Fibroblast of the aortic adventitia (primary cell): Measurements from ENCODE around the gene CAVIN1. TPM values are rescaled to one million over a fixed set of nuclear protein-coding genes. Genes with fewer than 3 reads are reported as not detected.
"Not testable (repeated sequence)": the region's sequence is repeated elsewhere in the genome, so short reads cannot be mapped to it uniquely, and the experiment has no call there.

Experiments
- DNase-seq: peaks from one replicate; pipeline ENCODE4 v3.0.0-alpha.2; 2010; ENCODE audit warnings: low read depth
- H3K4me3 ChIP-seq: 2 replicates; pipeline ENCODE4 v1.5.1; 2011; ENCODE audit warnings: low read depth, mild to moderate bottlenecking, control low read depth, low read length, moderate library complexity
- CTCF ChIP-seq: IDR thresholded peaks from 2 replicates; pipeline ENCODE4 v1.5.1; 2011; ENCODE audit warnings: mild to moderate bottlenecking, low read length, control low read depth, inconsistent platforms; ENCODE audit not compliant: insufficient read depth
- total RNA-seq: library from RNA; depleted of rRNA; stranded (reverse); fragments of >200 nt; gene quantifications from 2 replicates; pipeline ENCODE4 v1.2.3, GENCODE V29; 2012; ENCODE audit warnings: low replicate concordance

Gene CAVIN1
- total RNA-seq, 1 donor, result 721 TPM

- TF ChIP-seq CTCF, result no peak
- no peak overlapping the region for H3K4me3 ChIP-seq
- no peak for DNase-seq
These were observed 30.2 kb downstream of the CAVIN1 start for GRCh38 chr17:42392692-42393415.

GRCh38 chr17:42391439-42391838, 31.6 kb downstream of the CAVIN1 start:
- DNase-seq, H3K4me3 ChIP-seq: not testable (repeated sequence)

GRCh38 chr17:42389899-42390298, 33.2 kb downstream of the CAVIN1 start:
- H3K4me3 ChIP-seq, result no peak overlapping the region
- no peak for TF ChIP-seq CTCF
- DNase-seq, result no peak

- H3K4me3 ChIP-seq, result peak overlapping the region; percentile 59
- TF ChIP-seq CTCF, result no peak
- DNase-seq, result no peak
These were observed 34.0 kb downstream of the CAVIN1 start for GRCh38 chr17:42389135-42389417.

- H3K4me3 ChIP-seq, result peak within 1 kb of the TSS; percentile 93
- no peak for TF ChIP-seq CTCF
- DNase-seq, result peak; percentile 100
These were observed 34.5 kb downstream of the CAVIN1 start, which contains the start of gene STAT3 for GRCh38 chr17:42388381-42389134. STAT3 (minus strand) TSS chr17:42388442; CDS start chr17:42348516, 39,926 bp downstream.

- DNase-seq, result peak; percentile 34
- no peak for TF ChIP-seq CTCF
These were observed 35.2 kb downstream of the CAVIN1 start for GRCh38 chr17:42387661-42388380.

More at GRCh38 chr17:42387661-42388380, 35.2 kb downstream of the CAVIN1 start:
- H3K4me3 ChIP-seq, result peak overlapping the region; percentile 93
